ENCODE measurements around the gene LRRC58.
"Not testable (repeated sequence)": the region's sequence is repeated elsewhere in the genome, so short reads cannot be mapped to it uniquely, and the experiment has no call there.

The LRRC58 gene

GRCh38 chr3:120348991-120349854, at the start of gene LRRC58:
LRRC58 (minus strand) TSS chr3:120349354; CDS start chr3:120349243, 111 bp downstream.
- H3K9me3 ChIP-seq (ENCODE audit: low read depth, low read length): no peaks in the 10 kb centered on the region
- peak within 1 kb of the TSS; percentile 94 for H3K4me3 ChIP-seq
- peak within 1 kb of the TSS; percentile 79 for H3K9ac ChIP-seq (ENCODE audit: insufficient read length)
- peaks cover 28% of the 10 kb centered on the region for H3K36me3 ChIP-seq (ENCODE audit: insufficient read depth, low read length)
- DNase-seq (ENCODE audit: low read depth, low spot score): peak; percentile 26
- TF ChIP-seq FOXP2 (optimal IDR thresholded peaks at IDR 0.05; ENCODE audit: control extremely low read depth, extremely low read length, insufficient read depth) (peak; percentile 35), EZH2 (IDR thresholded peaks at IDR 0.05) (no peak), POLR2AphosphoS5 (IDR thresholded peaks at IDR 0.05; ENCODE audit: borderline replicate concordance, low read depth, low read length) (peak; percentile 91)
- peak within 1 kb of the TSS; percentile 85 for H3K27ac ChIP-seq

- H3K9me3 ChIP-seq (ENCODE audit: low read depth, low read length): no peaks in the 10 kb centered on the region
- no peak overlapping the region for H3K9ac ChIP-seq (ENCODE audit: insufficient read length)
- DNase-seq (ENCODE audit: low read depth, low spot score): no peak
- no peak overlapping the region for H3K27ac ChIP-seq
- H3K36me3 ChIP-seq (ENCODE audit: insufficient read depth, low read length): peaks cover 66% of the 10 kb centered on the region
- no peak for TF ChIP-seq EZH2 (IDR thresholded peaks at IDR 0.05)
- TF ChIP-seq POLR2AphosphoS5 (IDR thresholded peaks at IDR 0.05; ENCODE audit: borderline replicate concordance, low read depth, low read length): no peak
- no peak for TF ChIP-seq FOXP2 (optimal IDR thresholded peaks at IDR 0.05; ENCODE audit: control extremely low read depth, extremely low read length, insufficient read depth)
- H3K4me3 ChIP-seq: no peak overlapping the region
These were observed 47.3 kb upstream of the LRRC58 start for GRCh38 chr3:120396469-120396868.

DNA sequence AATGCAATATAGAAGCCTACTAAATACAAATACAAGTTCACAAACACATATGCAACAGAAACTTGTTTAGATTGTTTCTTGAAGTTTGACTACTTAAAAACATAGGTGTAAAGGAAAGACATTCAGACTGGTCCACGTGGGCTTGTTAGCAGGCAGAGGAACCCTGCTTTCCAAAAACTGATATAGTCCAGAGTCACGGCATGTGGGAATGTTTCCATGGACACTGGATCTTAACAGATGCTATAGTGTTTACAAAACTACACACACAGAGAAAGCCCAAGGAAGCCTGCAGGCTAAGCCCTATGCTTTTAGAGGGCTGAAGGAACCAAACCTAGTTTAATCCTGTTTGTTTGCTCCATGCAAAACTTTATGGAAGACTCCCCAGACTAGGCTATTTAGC, 45.2 kb upstream of the LRRC58 start:
- Histone ChIP-seq H3K9me3 (ENCODE audit: low read depth, low read length) (no peaks in the 10 kb centered on the region), H3K36me3 (ENCODE audit: insufficient read depth, low read length) (peaks cover 45% of the 10 kb centered on the region), H3K9ac (ENCODE audit: insufficient read length) (no peak overlapping the region), H3K27ac (no peak overlapping the region), H3K4me3 (no peak overlapping the region)
- TF ChIP-seq FOXP2 (optimal IDR thresholded peaks at IDR 0.05; ENCODE audit: control extremely low read depth, extremely low read length, insufficient read depth) (no peak), EZH2 (IDR thresholded peaks at IDR 0.05) (no peak), POLR2AphosphoS5 (IDR thresholded peaks at IDR 0.05; ENCODE audit: borderline replicate concordance, low read depth, low read length) (no peak)
- DNase-seq (ENCODE audit: low read depth, low spot score): no peak

- Histone ChIP-seq H3K9me3 (ENCODE audit: low read depth, low read length) (no peaks in the 10 kb centered on the region), H3K9ac (ENCODE audit: insufficient read length) (no peak overlapping the region), H3K27ac (no peak overlapping the region), H3K36me3 (ENCODE audit: insufficient read depth, low read length) (peaks cover 39% of the 10 kb centered on the region), H3K4me3 (no peak overlapping the region)
- TF ChIP-seq FOXP2 (optimal IDR thresholded peaks at IDR 0.05; ENCODE audit: control extremely low read depth, extremely low read length, insufficient read depth) (no peak), EZH2 (IDR thresholded peaks at IDR 0.05) (no peak), POLR2AphosphoS5 (IDR thresholded peaks at IDR 0.05; ENCODE audit: borderline replicate concordance, low read depth, low read length) (no peak)
- no peak for DNase-seq (ENCODE audit: low read depth, low spot score)
These were observed 44.6 kb upstream of the LRRC58 start for GRCh38 chr3:120393761-120394160.

DNA sequence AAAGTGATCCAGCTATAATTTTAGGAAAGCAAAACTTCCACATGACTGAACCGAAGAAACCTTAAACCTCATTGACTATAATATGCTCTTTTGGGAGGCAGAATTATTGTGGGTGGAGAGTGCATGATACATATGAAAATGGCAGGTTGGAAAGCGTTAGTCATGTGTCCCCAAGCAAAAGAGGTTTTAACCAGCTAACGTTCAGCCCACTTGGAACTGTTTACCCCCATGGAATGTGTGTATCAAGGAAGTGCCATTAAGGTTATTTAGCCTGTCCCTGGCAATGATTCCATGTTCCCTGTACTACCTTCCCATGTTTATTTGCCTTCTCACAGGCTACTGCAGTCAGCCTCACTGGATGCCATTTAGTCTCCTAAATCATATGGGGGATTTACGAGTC, 44.1 kb upstream of the LRRC58 start:
- Histone ChIP-seq H3K36me3 (ENCODE audit: insufficient read depth, low read length) (peaks cover 34% of the 10 kb centered on the region), H3K9ac (ENCODE audit: insufficient read length) (no peak overlapping the region), H3K9me3 (ENCODE audit: low read depth, low read length) (no peaks in the 10 kb centered on the region), H3K4me3 (no peak overlapping the region), H3K27ac (no peak overlapping the region)
- DNase-seq (ENCODE audit: low read depth, low spot score): no peak
- TF ChIP-seq FOXP2 (optimal IDR thresholded peaks at IDR 0.05; ENCODE audit: control extremely low read depth, extremely low read length, insufficient read depth) (no peak), POLR2AphosphoS5 (IDR thresholded peaks at IDR 0.05; ENCODE audit: borderline replicate concordance, low read depth, low read length) (no peak), EZH2 (IDR thresholded peaks at IDR 0.05) (no peak)

DNA sequence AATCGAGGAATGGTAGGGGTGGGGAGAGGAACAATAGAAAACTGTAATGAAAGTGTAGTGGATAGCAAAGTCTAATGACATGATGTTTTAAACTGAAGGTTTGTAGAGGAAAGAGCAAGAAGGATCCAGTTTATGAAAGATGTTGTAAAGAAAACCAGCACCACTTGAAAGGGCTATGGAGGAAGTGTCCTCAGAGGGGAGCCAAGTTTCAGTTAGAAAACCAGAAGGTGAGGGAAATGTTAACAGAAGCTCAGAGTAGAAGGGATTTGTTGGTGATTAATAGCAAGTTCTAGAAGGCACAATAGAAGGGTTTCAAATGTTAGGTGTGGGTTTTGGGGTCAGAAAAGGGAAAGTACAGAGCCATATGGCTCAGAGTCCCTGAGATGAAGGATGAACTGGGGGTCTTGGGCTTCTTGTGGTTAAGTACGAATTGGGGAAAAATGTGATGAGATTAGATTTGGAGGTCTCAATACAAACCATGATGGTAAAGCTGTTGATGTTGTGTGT, 33.8 kb upstream of the LRRC58 start:
- H3K9me3 ChIP-seq (ENCODE audit: low read depth, low read length): no peaks in the 10 kb centered on the region

GRCh38 chr3:120381503-120381902, 32.3 kb upstream of the LRRC58 start:
- Histone ChIP-seq H3K9ac (ENCODE audit: insufficient read length) (no peak overlapping the region), H3K36me3 (ENCODE audit: insufficient read depth, low read length) (no peaks in the 10 kb centered on the region), H3K9me3 (ENCODE audit: low read depth, low read length) (no peaks in the 10 kb centered on the region), H3K4me3 (no peak overlapping the region), H3K27ac (no peak overlapping the region)
- TF ChIP-seq EZH2 (IDR thresholded peaks at IDR 0.05) (no peak), POLR2AphosphoS5 (IDR thresholded peaks at IDR 0.05; ENCODE audit: borderline replicate concordance, low read depth, low read length) (no peak), FOXP2 (optimal IDR thresholded peaks at IDR 0.05; ENCODE audit: control extremely low read depth, extremely low read length, insufficient read depth) (no peak)
- DNase-seq (ENCODE audit: low read depth, low spot score): no peak

More for the DNA sequence above, 33.8 kb upstream of the LRRC58 start:
- no peak for TF ChIP-seq POLR2AphosphoS5 (IDR thresholded peaks at IDR 0.05; ENCODE audit: borderline replicate concordance, low read depth, low read length)
- no peak for TF ChIP-seq EZH2 (IDR thresholded peaks at IDR 0.05)
- no peak for TF ChIP-seq FOXP2 (optimal IDR thresholded peaks at IDR 0.05; ENCODE audit: control extremely low read depth, extremely low read length, insufficient read depth)
- Histone ChIP-seq H3K27ac (no peak overlapping the region), H3K4me3 (no peak overlapping the region), H3K9ac (ENCODE audit: insufficient read length) (no peak overlapping the region), H3K36me3 (ENCODE audit: insufficient read depth, low read length) (no peaks in the 10 kb centered on the region)
- no peak for DNase-seq (ENCODE audit: low read depth, low spot score)

- H3K27ac ChIP-seq; H3K9me3 ChIP-seq (ENCODE audit: low read depth, low read length); H3K4me3 ChIP-seq; H3K9ac ChIP-seq (ENCODE audit: insufficient read length); DNase-seq (ENCODE audit: low read depth, low spot score); H3K36me3 ChIP-seq (ENCODE audit: insufficient read depth, low read length): not testable (repeated sequence)
These were observed 28.8 kb upstream of the LRRC58 start for GRCh38 chr3:120377948-120378347.

Data from SK-N-MC (cell line).